ENCODE measurements around the gene LCA5. TPM values are rescaled to one million over a fixed set of nuclear protein-coding genes. Genes with fewer than 3 reads are reported as not detected.

Gene LCA5
- total and polyA plus RNA-seq, 2 donors (not counting 1 experiment from before 2014, with no cell fraction given) = 0.12 to 0.91 TPM

- TF ChIP-seq EZH2 (IDR thresholded peaks at IDR 0.05; ENCODE audit: borderline replicate concordance, insufficient read depth, low read depth, low read length, poor library complexity, severe bottlenecking) (no peak), CTCF (IDR thresholded peaks at IDR 0.05) (no peak)
- Histone ChIP-seq H3K9me3 (ENCODE audit: control extremely low read depth in 1 of 3, control insufficient read depth in 2 of 3, insufficient read depth in 1 of 3, low read length in 2 of 3) (no peaks in the 10 kb centered on the region), H3K9ac (ENCODE audit: low read length) (no peak overlapping the region), H3K4me3 (ENCODE audit: control extremely low read depth in 1 of 5, extremely low read depth in 1 of 5, insufficient read depth in 1 of 5, low read depth in 2 of 5, low read length in 4 of 5) (no peak overlapping the region), H3K36me3 (replicated peaks in 1 of 2; ENCODE audit: control extremely low read depth in 1 of 2, control insufficient read depth in 1 of 2, extremely low read depth in 1 of 2, insufficient read depth in 2 of 2, low read length in 1 of 2) (no peaks in the 10 kb centered on the region), H3K27ac (ENCODE audit: low read length in 2 of 2) (no peak overlapping the region), H2AFZ (ENCODE audit: insufficient read depth, low read depth, low read length, poor library complexity, severe bottlenecking) (no peak overlapping the region), H4K20me1 (ENCODE audit: control insufficient read depth, insufficient read depth, low read length, poor library complexity, severe bottlenecking) (no peaks in the 10 kb centered on the region), H3K27me3 (replicated peaks in 1 of 4; ENCODE audit: control extremely low read depth in 1 of 4, control insufficient read depth in 3 of 4, insufficient read depth in 4 of 4, low read length in 3 of 4) (no peaks in the 10 kb centered on the region), H3K79me2 (ENCODE audit: control insufficient read depth, insufficient read depth, low read length) (no peaks in the 10 kb centered on the region), H3K4me1 (ENCODE audit: control insufficient read depth in 2 of 2, insufficient read depth in 2 of 2, low read length in 2 of 2) (no peaks in the 10 kb centered on the region), H3K4me2 (replicated peaks; ENCODE audit: low read depth, low read length, poor library complexity, severe bottlenecking) (no peak overlapping the region)
- no peak overlapping the region for H3K4me3 Mint-ChIP-seq
- DNase-seq (no peak), ATAC-seq (ENCODE audit: low read depth) (no peak)
- no peak overlapping the region for H3K27ac Mint-ChIP-seq
- H3K9me3 Mint-ChIP-seq (ENCODE audit: insufficient read depth) = no peaks in the 10 kb centered on the region
- 88% methylated on average over 1 of the region's 3 CpGs for WGBS (ENCODE audit: insufficient coverage)
- no peaks in the 10 kb centered on the region for H3K4me1 Mint-ChIP-seq
- intact Hi-C loops (cut with micrococcal nuclease) = no loop called here
- ChIA-PET POLR2A (no interaction called here), CTCF (no interaction called here)
- H3K27me3 Mint-ChIP-seq = peaks cover under 1% of the 10 kb centered on the region
These were observed 13.2 kb downstream of the LCA5 start for GRCh38 chr6:79524065-79524464.

GRCh38 chr6:79522609-79523008, 14.6 kb downstream of the LCA5 start:
- no peaks in the 10 kb centered on the region for H3K79me2 ChIP-seq (ENCODE audit: control insufficient read depth, insufficient read depth, low read length)
- H3K4me1 ChIP-seq (ENCODE audit: control insufficient read depth in 2 of 2, insufficient read depth in 2 of 2, low read length in 2 of 2) = no peaks in the 10 kb centered on the region
- no peaks in the 10 kb centered on the region for H3K27me3 ChIP-seq (replicated peaks in 1 of 4; ENCODE audit: control extremely low read depth in 1 of 4, control insufficient read depth in 3 of 4, insufficient read depth in 4 of 4, low read length in 3 of 4)
- no peak overlapping the region for H3K9ac ChIP-seq (ENCODE audit: low read length)
- H3K27me3 Mint-ChIP-seq = no peaks in the 10 kb centered on the region
- H3K9me3 Mint-ChIP-seq (ENCODE audit: insufficient read depth) = no peaks in the 10 kb centered on the region
- no peak overlapping the region for H3K4me2 ChIP-seq (replicated peaks; ENCODE audit: low read depth, low read length, poor library complexity, severe bottlenecking)
- no peak overlapping the region for H3K4me3 ChIP-seq (ENCODE audit: control extremely low read depth in 1 of 5, extremely low read depth in 1 of 5, insufficient read depth in 1 of 5, low read depth in 2 of 5, low read length in 4 of 5)
- H3K27ac Mint-ChIP-seq = no peak overlapping the region
- H3K4me3 Mint-ChIP-seq = no peak overlapping the region
- no peaks in the 10 kb centered on the region for H3K4me1 Mint-ChIP-seq
- intact Hi-C loops (cut with micrococcal nuclease) = no loop called here
- no peak for TF ChIP-seq CTCF (IDR thresholded peaks at IDR 0.05)
- no peak for TF ChIP-seq EZH2 (IDR thresholded peaks at IDR 0.05; ENCODE audit: borderline replicate concordance, insufficient read depth, low read depth, low read length, poor library complexity, severe bottlenecking)
- WGBS (ENCODE audit: insufficient coverage) = no CpG with 5 or more reads among the region's 3 CpGs
- POLR2A ChIA-PET = no interaction called here
- DNase-seq (no peak), ATAC-seq (ENCODE audit: low read depth) (no peak)
- CTCF ChIA-PET = no interaction called here
- no peaks in the 10 kb centered on the region for H3K36me3 ChIP-seq (replicated peaks in 1 of 2; ENCODE audit: control extremely low read depth in 1 of 2, control insufficient read depth in 1 of 2, extremely low read depth in 1 of 2, insufficient read depth in 2 of 2, low read length in 1 of 2)
- no peak overlapping the region for H2AFZ ChIP-seq (ENCODE audit: insufficient read depth, low read depth, low read length, poor library complexity, severe bottlenecking)
- no peak overlapping the region for H3K27ac ChIP-seq (ENCODE audit: low read length in 2 of 2)
- H4K20me1 ChIP-seq (ENCODE audit: control insufficient read depth, insufficient read depth, low read length, poor library complexity, severe bottlenecking) = no peaks in the 10 kb centered on the region
- no peaks in the 10 kb centered on the region for H3K9me3 ChIP-seq (ENCODE audit: control extremely low read depth in 1 of 3, control insufficient read depth in 2 of 3, insufficient read depth in 1 of 3, low read length in 2 of 3)

Measured in B cell (primary cell).